Liver (tissue), 9 donors: ENCODE results near the gene SMIM35. TPM values are rescaled to one million over a fixed set of nuclear protein-coding genes. Genes with fewer than 3 reads are reported as not detected.

ENCODE experiments used
- DNase-seq: peaks from one replicate; pipeline ENCODE4 v3.0.0-alpha.2; 2017; ENCODE audit warnings: low spot score
- H3K27ac ChIP-seq, 2 donors: one replicate each; pipeline ENCODE4 v1.7.0; 2013; ENCODE audit warnings: inconsistent platforms in 2 of 2, low read length in 2 of 2, control low read depth in 1 of 2, low read depth in 1 of 2, mild to moderate bottlenecking in 1 of 2
- H3K27me3 ChIP-seq, 4 donors: one replicate each; pipeline versions ENCODE4 v1.6.1 to v1.7.0; 2013; ENCODE audit warnings: low read length in 3 of 4, inconsistent platforms in 1 of 4, mild to moderate bottlenecking in 1 of 4, moderate library complexity in 1 of 4; ENCODE audit not compliant: control insufficient read depth in 4 of 4, insufficient read depth in 4 of 4
- H3K36me3 ChIP-seq, 4 donors: one replicate each; pipeline versions ENCODE4 v1.6.1 to v1.7.0; 2013; ENCODE audit warnings: low read length in 3 of 4, mild to moderate bottlenecking in 3 of 4, low read depth in 1 of 4, moderate library complexity in 1 of 4; ENCODE audit not compliant: control insufficient read depth in 4 of 4, insufficient read depth in 3 of 4
- H3K4me1 ChIP-seq, 4 donors: one replicate each; pipeline versions ENCODE4 v1.6.1 to v1.7.0; 2013; ENCODE audit warnings: low read length in 3 of 4, mild to moderate bottlenecking in 3 of 4, moderate library complexity in 1 of 4; ENCODE audit not compliant: control insufficient read depth in 4 of 4, insufficient read depth in 4 of 4
- H3K4me3 ChIP-seq, 3 donors: one replicate each; pipeline versions ENCODE4 v1.6.1 to v1.7.0; 2013; ENCODE audit warnings: low read length in 3 of 3, control low read depth in 1 of 3, low read depth in 1 of 3, mild to moderate bottlenecking in 1 of 3
- H3K9ac ChIP-seq, 2 donors: one replicate each; pipeline ENCODE4 v1.7.0; 2013; ENCODE audit warnings: low read length in 2 of 2, mild to moderate bottlenecking in 2 of 2, moderate library complexity in 2 of 2, control low read depth in 1 of 2, low read depth in 1 of 2
- H3K9me3 ChIP-seq, 4 donors: one replicate each; pipeline versions ENCODE4 v1.6.1 to v1.7.0; 2013; ENCODE audit warnings: low read length in 3 of 4; ENCODE audit not compliant: control insufficient read depth in 4 of 4
- CTCF ChIP-seq: fragments of 150-350 bp; IDR thresholded peaks from 2 replicates; pipeline ENCODE4 v1.5.1; 2017; ENCODE audit warnings: improper control_type of control experiment, low read depth, low read length; ENCODE audit not compliant: missing input control
- EGR1 ChIP-seq, 2 donors: IDR thresholded peaks; 2 replicates each; pipeline ENCODE4 v1.6.1; 2016 to 2018; ENCODE audit warnings: antibody characterized with exemption in 2 of 2, low read depth in 2 of 2
- FOXA2 ChIP-seq: IDR thresholded peaks from 2 replicates; pipeline ENCODE4 v1.6.1; 2016; ENCODE audit warnings: antibody characterized with exemption
- HNF4A ChIP-seq, 2 donors: conservative IDR thresholded peaks; 2 replicates each; pipeline ENCODE4 v1.6.1; 2016; ENCODE audit warnings: antibody characterized with exemption in 2 of 2, mild to moderate bottlenecking in 2 of 2
- JUND ChIP-seq, 2 donors: IDR thresholded peaks; 2 replicates each; pipeline ENCODE4 v1.6.1; 2016; ENCODE audit warnings: antibody characterized with exemption in 2 of 2
- MAX ChIP-seq: IDR thresholded peaks from 2 replicates; pipeline ENCODE4 v1.6.1; 2016; ENCODE audit warnings: antibody characterized with exemption
- RAD21 ChIP-seq, 2 donors: IDR thresholded peaks; 2 replicates each; pipeline ENCODE4 v1.6.1; 2016; ENCODE audit warnings: antibody characterized with exemption in 2 of 2, mild to moderate bottlenecking in 2 of 2
- REST ChIP-seq: IDR thresholded peaks from 2 replicates; pipeline ENCODE4 v1.6.1; 2016; ENCODE audit warnings: antibody characterized with exemption, mild to moderate bottlenecking
- RXRA ChIP-seq, 2 donors: IDR thresholded peaks; 2 replicates each; pipeline ENCODE4 v1.6.1; 2017 to 2018; ENCODE audit warnings: antibody characterized with exemption in 2 of 2, mild to moderate bottlenecking in 1 of 2
- SP1 ChIP-seq: IDR thresholded peaks from 2 replicates; pipeline ENCODE4 v1.6.1; 2018; ENCODE audit warnings: antibody characterized with exemption, mild to moderate bottlenecking
- TAF1 ChIP-seq: conservative IDR thresholded peaks from 2 replicates; pipeline ENCODE4 v1.6.1; 2016; ENCODE audit warnings: antibody characterized with exemption, mild to moderate bottlenecking
- YY1 ChIP-seq: IDR thresholded peaks from 2 replicates; pipeline ENCODE4 v1.6.1; 2016; ENCODE audit warnings: antibody characterized with exemption, mild to moderate bottlenecking
- ZBTB33 ChIP-seq: IDR thresholded peaks from 2 replicates; pipeline ENCODE4 v1.6.1; 2016; ENCODE audit warnings: antibody characterized with exemption
- WGBS: extraction: QIAGEN DNeasy Blood & Tissue Kit; methylation state at CpG from one replicate; pipeline ENCODE4 v1.1.7; 2013; 5-methylcytosine and 5-hydroxymethylcytosine counted together
- polyA plus RNA-seq, 2 donors: library from polyadenylated mRNA; stranded (reverse) in 1 of 2; unstranded in 1 of 2; fragments of 200-250 nt in 1 of 2; fragments of >200 nt in 1 of 2; fragmentation: Nextera tagmentation in 1 of 2; extraction: Ambion mirVana in 1 of 2; gene quantifications; one replicate each; pipeline versions ENCODE4 v1.2.1 to v1.2.3, GENCODE V29; 2013 to 2015
- total RNA-seq, 2 donors: library from RNA; depleted of rRNA; stranded (reverse); fragments of >200 nt; gene quantifications; one replicate each; pipeline ENCODE4 v1.2.3, GENCODE V29; 2014
- donor health status: healthy.
- donor health status: healthy.
- donor health status: healthy.
- donor health status: healthy.
- donor health status: healthy.

SMIM35 gene
- total and polyA plus RNA-seq, 4 donors: 0.07 TPM; not detected in 3

GRCh38 chr11:118129471-118130172, 42.9 kb upstream of the SMIM35 start:
- Histone ChIP-seq H3K36me3 (no peaks in the 10 kb centered on the region), H3K27me3 (peaks cover 0 to 2% (median under 1%) of the 10 kb centered on the region in 4 donors), H3K9ac (no peak overlapping the region), H3K4me1 (no peaks in the 10 kb centered on the region), H3K27ac (no peak overlapping the region), H3K9me3 (no peaks in the 10 kb centered on the region), H3K4me3 (no peak overlapping the region)
- no peak for TF ChIP-seq TAF1
- TF ChIP-seq CTCF: no peak
- TF ChIP-seq REST: no peak
- 75% methylated on average over 6 of the region's 6 CpGs for WGBS
- no peak for DNase-seq

- peaks cover 0 to 2% (median under 1%) of the 10 kb centered on the region in 4 donors for H3K27me3 ChIP-seq
- no peak for TF ChIP-seq SP1
- TF ChIP-seq JUND (IDR thresholded peaks at IDR 0.05): no peak
- no peak for TF ChIP-seq HNF4A (conservative IDR thresholded peaks at IDR 0.05)
- TF ChIP-seq FOXA2: no peak
- no peak for TF ChIP-seq YY1
- TF ChIP-seq RAD21 (IDR thresholded peaks at IDR 0.05): no peak
- TF ChIP-seq ZBTB33: no peak
- no peak for TF ChIP-seq CTCF
- TF ChIP-seq TAF1: no peak
- TF ChIP-seq EGR1 (IDR thresholded peaks at IDR 0.05; ENCODE audit: low read depth in 2 of 2): no peak
- TF ChIP-seq RXRA (IDR thresholded peaks at IDR 0.05): no peak
- TF ChIP-seq MAX: no peak
- H3K4me1 ChIP-seq: no peaks in the 10 kb centered on the region
- no peaks in the 10 kb centered on the region for H3K36me3 ChIP-seq
- no peak overlapping the region for H3K9ac ChIP-seq
- WGBS: 78% methylated on average over 11 of the region's 11 CpGs
- no peaks in the 10 kb centered on the region for H3K9me3 ChIP-seq
- no peak for DNase-seq
- no peak overlapping the region for H3K27ac ChIP-seq
- H3K4me3 ChIP-seq: no peak overlapping the region
These were observed 42.1 kb upstream of the SMIM35 start for GRCh38 chr11:118128721-118129470.
